ENCODE data around the gene MSANTD4. TPM values are rescaled to one million over a fixed set of nuclear protein-coding genes. Genes with fewer than 3 reads are reported as not detected.

Gene MSANTD4
- total RNA-seq, 1 donor from 2014 or later: 18.9 TPM

DNA sequence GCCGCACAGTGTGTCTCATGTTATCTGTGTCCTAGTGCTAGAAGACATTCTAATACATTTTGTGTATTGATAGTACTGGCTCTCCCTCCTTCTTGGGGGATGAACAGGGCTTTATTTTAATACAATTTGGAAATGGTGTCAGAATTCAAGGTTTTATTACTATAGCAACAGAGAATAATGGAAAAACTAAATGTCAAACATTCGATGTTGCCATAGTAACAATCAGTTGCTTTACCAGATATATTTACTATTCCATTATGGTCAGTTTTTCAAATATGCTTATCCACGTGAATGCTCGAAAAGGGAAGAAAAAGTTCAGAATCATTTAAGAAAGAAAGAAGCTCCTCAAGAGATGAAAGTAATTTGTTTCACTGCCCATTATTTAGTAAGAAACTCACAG lies 8.6 kb upstream of the MSANTD4 start:
- peaks cover 4% of the 10 kb centered on the region for H3K9me3 Mint-ChIP-seq
- no peaks in the 10 kb centered on the region for H3K36me3 Mint-ChIP-seq (ENCODE audit: low read depth)
- H3K27me3 Mint-ChIP-seq: peaks cover 36% of the 10 kb centered on the region
- DNase-seq (no peak), ATAC-seq (ENCODE audit: low read depth) (no peak)
- CTCF ChIA-PET: no interaction called here
- POLR2A ChIA-PET: no interaction called here
- intact Hi-C loops (cut with micrococcal nuclease): no loop called here
- H3K4me3 Mint-ChIP-seq: no peak overlapping the region
- TF ChIP-seq, protein P1, sequence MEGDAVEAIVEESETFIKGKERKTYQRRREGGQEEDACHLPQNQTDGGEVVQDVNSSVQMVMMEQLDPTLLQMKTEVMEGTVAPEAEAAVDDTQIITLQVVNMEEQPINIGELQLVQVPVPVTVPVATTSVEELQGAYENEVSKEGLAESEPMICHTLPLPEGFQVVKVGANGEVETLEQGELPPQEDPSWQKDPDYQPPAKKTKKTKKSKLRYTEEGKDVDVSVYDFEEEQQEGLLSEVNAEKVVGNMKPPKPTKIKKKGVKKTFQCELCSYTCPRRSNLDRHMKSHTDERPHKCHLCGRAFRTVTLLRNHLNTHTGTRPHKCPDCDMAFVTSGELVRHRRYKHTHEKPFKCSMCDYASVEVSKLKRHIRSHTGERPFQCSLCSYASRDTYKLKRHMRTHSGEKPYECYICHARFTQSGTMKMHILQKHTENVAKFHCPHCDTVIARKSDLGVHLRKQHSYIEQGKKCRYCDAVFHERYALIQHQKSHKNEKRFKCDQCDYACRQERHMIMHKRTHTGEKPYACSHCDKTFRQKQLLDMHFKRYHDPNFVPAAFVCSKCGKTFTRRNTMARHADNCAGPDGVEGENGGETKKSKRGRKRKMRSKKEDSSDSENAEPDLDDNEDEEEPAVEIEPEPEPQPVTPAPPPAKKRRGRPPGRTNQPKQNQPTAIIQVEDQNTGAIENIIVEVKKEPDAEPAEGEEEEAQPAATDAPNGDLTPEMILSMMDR (IDR thresholded peaks at IDR 0.05): no peak
- no peak overlapping the region for H3K27ac Mint-ChIP-seq
- H3K4me1 Mint-ChIP-seq: no peaks in the 10 kb centered on the region

- Mint-ChIP-seq H3K27me3 (peaks cover 4% of the 10 kb centered on the region), H3K4me3 (peak overlapping the region; percentile 98), H3K9me3 (peaks cover 2% of the 10 kb centered on the region), H3K27ac (peak overlapping the region; percentile 92), H3K4me1 (peaks cover 43% of the 10 kb centered on the region), H3K36me3 (ENCODE audit: low read depth) (peaks cover 19% of the 10 kb centered on the region)
- ATAC-seq (ENCODE audit: low read depth) (no peak), DNase-seq (no peak)
- TF ChIP-seq, protein P1 (IDR thresholded peaks at IDR 0.05): no peak
- ChIA-PET CTCF (no interaction called here), POLR2A (interaction anchor here (1.9 kb wide), 1 partner anchor 54 kb away, joined by 13 read pairs; the partner anchor contains the start of genes AASDHPPT and KBTBD3)
- intact Hi-C loops (cut with micrococcal nuclease): loop anchor here (1.0 to 10.0 kb wide), 5 partner anchors 39 to 1834 kb away; partner anchors contain the start of genes AASDHPPT, CWF19L2, KBTBD3 and SLC35F2
These were observed 795 bp upstream of the MSANTD4 start for GRCh38 chr11:106022795-106023275.

GRCh38 chr11:106021181-106021966 lies 666 bp downstream of the MSANTD4 start:
- TF ChIP-seq, protein P1 (IDR thresholded peaks at IDR 0.05): no peak
- H3K4me1 Mint-ChIP-seq: peaks cover 46% of the 10 kb centered on the region

DNA sequence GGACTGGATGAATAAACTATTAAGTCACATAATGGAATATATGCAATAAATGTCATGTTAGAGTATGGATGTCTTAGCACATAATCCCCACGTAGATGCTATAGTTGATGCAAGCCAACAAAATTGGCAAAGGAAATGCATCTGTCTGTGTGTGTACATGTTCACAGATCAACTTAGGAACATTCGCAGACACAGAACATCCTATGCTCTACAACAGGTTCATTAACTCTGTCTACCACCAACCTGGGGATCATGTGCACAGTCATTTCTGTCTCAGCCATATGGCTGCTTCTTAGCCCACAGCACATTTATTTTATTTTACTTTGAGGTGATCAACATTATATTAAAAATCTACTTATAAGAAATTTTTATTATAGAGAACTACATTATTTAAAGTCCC lies 4.9 kb downstream of the MSANTD4 start:
- Mint-ChIP-seq H3K27ac (no peak overlapping the region), H3K4me1 (peaks cover 48% of the 10 kb centered on the region), H3K27me3 (no peaks in the 10 kb centered on the region), H3K4me3 (no peak overlapping the region), H3K36me3 (ENCODE audit: low read depth) (peaks cover 26% of the 10 kb centered on the region), H3K9me3 (no peaks in the 10 kb centered on the region)
- DNase-seq (no peak), ATAC-seq (ENCODE audit: low read depth) (no peak)
- TF ChIP-seq, protein P1 (IDR thresholded peaks at IDR 0.05): no peak
- ChIA-PET POLR2A (no interaction called here), CTCF (no interaction called here)
- intact Hi-C loops (cut with micrococcal nuclease): no loop called here

More at GRCh38 chr11:106021181-106021966, 666 bp downstream of the MSANTD4 start:
- intact Hi-C loops (cut with micrococcal nuclease): loop anchor here (5.0 to 10.0 kb wide), 4 partner anchors 41 to 1836 kb away; partner anchors contain the start of genes CWF19L2 and SLC35F2
- Mint-ChIP-seq H3K36me3 (ENCODE audit: low read depth) (peaks cover 20% of the 10 kb centered on the region), H3K27ac (peak overlapping the region; percentile 92), H3K9me3 (no peaks in the 10 kb centered on the region), H3K4me3 (peak overlapping the region; percentile 98), H3K27me3 (peaks cover 2% of the 10 kb centered on the region)
- no peak for DNase-seq
- POLR2A ChIA-PET: interaction anchor here (1.9 kb wide), 1 partner anchor 55 kb away, joined by 13 read pairs; the partner anchor contains the start of genes AASDHPPT and KBTBD3
- no peak for ATAC-seq (ENCODE audit: low read depth)
- CTCF ChIA-PET: no interaction called here

GRCh38 chr11:106015066-106015465 lies 7.0 kb downstream of the MSANTD4 start:
- no peak for DNase-seq
- ATAC-seq (ENCODE audit: low read depth): no peak
- peaks cover 32% of the 10 kb centered on the region for H3K4me1 Mint-ChIP-seq
- TF ChIP-seq, protein P1 (IDR thresholded peaks at IDR 0.05): no peak
- peaks cover 31% of the 10 kb centered on the region for H3K36me3 Mint-ChIP-seq (ENCODE audit: low read depth)
- ChIA-PET POLR2A (no interaction called here), CTCF (no interaction called here)
- H3K27ac Mint-ChIP-seq: no peak overlapping the region
- intact Hi-C loops (cut with micrococcal nuclease): no loop called here
- H3K27me3 Mint-ChIP-seq: no peaks in the 10 kb centered on the region
- no peaks in the 10 kb centered on the region for H3K9me3 Mint-ChIP-seq
- H3K4me3 Mint-ChIP-seq: no peak overlapping the region
